Activated naive CD4-positive, alpha-beta T cell treated with anti-CD3 and anti-CD28 coated beads, Interleukin-2, amount 50 U/mL, for 24 hours (primary cell): Measurements from ENCODE around the gene FAM118A.
A peak's percentile ranks its signal among the peaks of the same experiment; 100 is the strongest.
"Not testable (repeated sequence)": the region's sequence is repeated elsewhere in the genome, so short reads cannot be mapped to it uniquely, and the experiment has no call there.

Experiments used
- H3K27ac Mint-ChIP-seq: one replicate; pipeline ENCODE4 v1.8.0; 2021; ENCODE audit warnings: mild to moderate bottlenecking, mixed read lengths
- H3K27me3 Mint-ChIP-seq: one replicate; pipeline ENCODE4 v1.8.0; 2021; ENCODE audit warnings: mixed read lengths
- H3K36me3 Mint-ChIP-seq: one replicate; pipeline ENCODE4 v1.8.0; 2021; ENCODE audit warnings: mixed read lengths
- H3K4me1 Mint-ChIP-seq: one replicate; pipeline ENCODE4 v1.8.0; 2021; ENCODE audit warnings: mixed read lengths
- H3K4me3 Mint-ChIP-seq: one replicate; pipeline ENCODE4 v1.8.0; 2021; ENCODE audit warnings: mild to moderate bottlenecking, mixed read lengths
- H3K9me3 Mint-ChIP-seq: one replicate; pipeline ENCODE4 v1.8.0; 2021; ENCODE audit warnings: mixed read lengths

FAM118A gene

GRCh38 chr22:45273452-45274075 is 36.2 kb upstream of the FAM118A start:
- no peaks in the 10 kb centered on the region for H3K9me3 Mint-ChIP-seq

GRCh38 chr22:45276507-45277105 is 33.1 kb upstream of the FAM118A start:
- Mint-ChIP-seq H3K27me3 (no peaks in the 10 kb centered on the region), H3K4me1 (peaks cover 18% of the 10 kb centered on the region), H3K27ac (no peak overlapping the region), H3K4me3 (no peak overlapping the region), H3K9me3 (no peaks in the 10 kb centered on the region), H3K36me3 (no peaks in the 10 kb centered on the region)

More at GRCh38 chr22:45273452-45274075, 36.2 kb upstream of the FAM118A start:
- no peaks in the 10 kb centered on the region for H3K27me3 Mint-ChIP-seq
- H3K36me3 Mint-ChIP-seq = no peaks in the 10 kb centered on the region
- H3K4me3 Mint-ChIP-seq = no peak overlapping the region
- H3K27ac Mint-ChIP-seq = peak overlapping the region; percentile 41
- peaks cover 13% of the 10 kb centered on the region for H3K4me1 Mint-ChIP-seq

- not testable (repeated sequence) for H3K9me3 Mint-ChIP-seq, H3K27ac Mint-ChIP-seq, H3K36me3 Mint-ChIP-seq, H3K4me3 Mint-ChIP-seq, H3K27me3 Mint-ChIP-seq
- peaks cover 23% of the 10 kb centered on the region for H3K4me1 Mint-ChIP-seq
These were observed 32.0 kb upstream of the FAM118A start for GRCh38 chr22:45277720-45278119.

GRCh38 chr22:45278125-45278524 is 31.6 kb upstream of the FAM118A start:
- Mint-ChIP-seq H3K4me1 (peaks cover 23% of the 10 kb centered on the region), H3K4me3 (no peak overlapping the region), H3K27ac (no peak overlapping the region), H3K27me3 (peaks cover 2% of the 10 kb centered on the region), H3K36me3 (no peaks in the 10 kb centered on the region), H3K9me3 (no peaks in the 10 kb centered on the region)

GRCh38 chr22:45280587-45280980 is 29.1 kb upstream of the FAM118A start:
- Mint-ChIP-seq H3K27me3 (peaks cover 4% of the 10 kb centered on the region), H3K27ac (no peak overlapping the region), H3K9me3 (no peaks in the 10 kb centered on the region), H3K4me1 (peaks cover 27% of the 10 kb centered on the region), H3K36me3 (no peaks in the 10 kb centered on the region), H3K4me3 (no peak overlapping the region)

GRCh38 chr22:45281010-45281409 is 28.7 kb upstream of the FAM118A start:
- Mint-ChIP-seq H3K4me1 (peaks cover 27% of the 10 kb centered on the region), H3K27me3 (peaks cover 4% of the 10 kb centered on the region)

GRCh38 chr22:45284705-45285262 is 24.9 kb upstream of the FAM118A start, which contains the start of gene UPK3A:
TSS of gene UPK3A (plus strand) at chr22:45284949. CDS start at chr22:45285014, 65 bp downstream.
- H3K9me3 Mint-ChIP-seq = no peaks in the 10 kb centered on the region
- H3K27me3 Mint-ChIP-seq = peaks cover 4% of the 10 kb centered on the region
- H3K4me3 Mint-ChIP-seq = peak within 1 kb of the TSS; percentile 8
- peaks cover 23% of the 10 kb centered on the region for H3K4me1 Mint-ChIP-seq
- H3K27ac Mint-ChIP-seq = no peak within 1 kb of the TSS
- H3K36me3 Mint-ChIP-seq = no peaks in the 10 kb centered on the region

More at GRCh38 chr22:45281010-45281409, 28.7 kb upstream of the FAM118A start:
- Mint-ChIP-seq H3K27ac (no peak overlapping the region), H3K4me3 (no peak overlapping the region), H3K9me3 (no peaks in the 10 kb centered on the region), H3K36me3 (no peaks in the 10 kb centered on the region)

- peaks cover 19% of the 10 kb centered on the region for H3K4me1 Mint-ChIP-seq
These were observed 24.3 kb upstream of the FAM118A start for GRCh38 chr22:45285263-45286058.

GRCh38 chr22:45286854-45287551 is 22.7 kb upstream of the FAM118A start:
- H3K4me3 Mint-ChIP-seq = no peak overlapping the region
- H3K4me1 Mint-ChIP-seq = peaks cover 5% of the 10 kb centered on the region
- H3K27me3 Mint-ChIP-seq = peaks cover 2% of the 10 kb centered on the region
- H3K27ac Mint-ChIP-seq = no peak overlapping the region
- H3K9me3 Mint-ChIP-seq = no peaks in the 10 kb centered on the region
- no peaks in the 10 kb centered on the region for H3K36me3 Mint-ChIP-seq

More at GRCh38 chr22:45285263-45286058, 24.3 kb upstream of the FAM118A start:
- Mint-ChIP-seq H3K27me3 (peaks cover 4% of the 10 kb centered on the region), H3K4me3 (peak overlapping the region; percentile 8), H3K27ac (no peak overlapping the region), H3K9me3 (no peaks in the 10 kb centered on the region), H3K36me3 (no peaks in the 10 kb centered on the region)

GRCh38 chr22:45290410-45290936 is 19.3 kb upstream of the FAM118A start:
- Mint-ChIP-seq H3K36me3 (no peaks in the 10 kb centered on the region), H3K4me1 (no peaks in the 10 kb centered on the region), H3K9me3 (no peaks in the 10 kb centered on the region), H3K27me3 (no peaks in the 10 kb centered on the region), H3K27ac (no peak overlapping the region), H3K4me3 (no peak overlapping the region)

GRCh38 chr22:45291061-45291930 is 18.4 kb upstream of the FAM118A start:
- Mint-ChIP-seq H3K4me1 (peaks cover 5% of the 10 kb centered on the region), H3K36me3 (no peaks in the 10 kb centered on the region), H3K27ac (no peak overlapping the region), H3K27me3 (no peaks in the 10 kb centered on the region), H3K4me3 (no peak overlapping the region), H3K9me3 (no peaks in the 10 kb centered on the region)

- Mint-ChIP-seq H3K27me3 (no peaks in the 10 kb centered on the region), H3K4me1 (peaks cover 11% of the 10 kb centered on the region), H3K27ac (no peak overlapping the region), H3K36me3 (no peaks in the 10 kb centered on the region), H3K4me3 (no peak overlapping the region), H3K9me3 (no peaks in the 10 kb centered on the region)
These were observed 17.8 kb upstream of the FAM118A start for GRCh38 chr22:45291931-45292290.

GRCh38 chr22:45292731-45293442 is 16.8 kb upstream of the FAM118A start:
- no peaks in the 10 kb centered on the region for H3K27me3 Mint-ChIP-seq
- no peaks in the 10 kb centered on the region for H3K36me3 Mint-ChIP-seq
- peaks cover 14% of the 10 kb centered on the region for H3K4me1 Mint-ChIP-seq
- H3K27ac Mint-ChIP-seq = no peak overlapping the region
- H3K4me3 Mint-ChIP-seq = no peak overlapping the region
- no peaks in the 10 kb centered on the region for H3K9me3 Mint-ChIP-seq

- no peak overlapping the region for H3K4me3 Mint-ChIP-seq
- H3K27me3 Mint-ChIP-seq = no peaks in the 10 kb centered on the region
- H3K36me3 Mint-ChIP-seq = no peaks in the 10 kb centered on the region
- peak overlapping the region; percentile 48 for H3K27ac Mint-ChIP-seq
- H3K9me3 Mint-ChIP-seq = no peaks in the 10 kb centered on the region
- H3K4me1 Mint-ChIP-seq = peaks cover 22% of the 10 kb centered on the region
These were observed 15.7 kb upstream of the FAM118A start for GRCh38 chr22:45294030-45294429.
